NCI-H1092 treated with DMSO at 0.1 percent for 48 hours (cell line): ENCODE results near the gene LRMDA.

Experiments
- DNase-seq: peaks from one replicate; lab custom pipeline; 2025; lab: John Stamatoyannopoulos, UW

LRMDA gene

DNA sequence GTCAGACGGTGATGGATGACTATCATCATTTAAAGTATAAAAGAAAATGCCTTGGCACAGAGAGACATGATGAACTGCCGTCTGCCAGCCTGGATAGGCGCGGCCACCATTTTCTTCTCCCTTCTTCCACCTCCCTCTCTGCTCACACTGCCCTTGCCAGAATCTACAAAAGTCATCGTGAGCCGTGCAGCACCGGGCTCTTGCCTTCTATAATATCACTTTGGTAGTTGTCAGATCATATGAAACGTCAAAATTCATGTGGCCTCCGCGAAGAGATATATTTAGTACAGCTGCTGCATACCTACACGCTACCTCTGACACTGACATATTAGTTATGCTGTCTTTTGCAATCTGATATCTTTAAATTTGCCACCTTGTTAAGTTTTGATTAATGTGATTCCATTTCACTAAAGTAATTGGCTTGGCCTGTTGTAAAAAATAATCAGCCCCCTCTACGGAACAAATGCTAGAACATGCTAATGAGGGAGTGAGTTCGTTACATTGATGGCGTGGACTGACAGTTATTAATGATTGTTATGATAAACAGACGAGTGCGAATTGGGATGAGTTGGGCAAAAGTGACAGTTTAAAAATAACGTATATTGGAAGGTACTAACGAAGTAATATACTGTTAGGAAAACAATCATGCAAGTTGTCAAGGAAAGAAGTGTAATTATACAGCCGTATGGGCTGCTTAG, 214.9 kb downstream of the LRMDA start:
- DNase-seq: no peak

DNA sequence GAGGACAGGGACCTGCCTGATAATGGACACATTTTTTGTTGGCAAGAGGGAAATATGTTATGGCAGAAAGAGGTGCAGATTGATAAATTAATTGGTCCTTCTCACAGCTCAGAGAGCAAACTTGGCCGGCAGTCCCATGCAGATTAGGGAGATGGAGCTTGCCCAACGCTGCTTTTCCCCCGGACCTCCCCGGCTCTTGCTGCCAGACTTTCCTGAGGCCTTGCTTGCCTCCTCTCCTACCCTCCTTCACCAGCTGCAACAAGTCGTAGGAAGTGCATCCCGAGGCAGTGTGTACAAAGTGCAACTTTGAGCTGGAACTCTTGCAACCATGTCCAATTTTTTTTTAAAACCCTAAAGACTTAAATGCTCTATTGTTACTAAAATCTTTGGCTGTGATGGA, 215.5 kb downstream of the LRMDA start:
- no peak for DNase-seq

GRCh38 chr10:75647675-75648074, 216.3 kb downstream of the LRMDA start:
- no peak for DNase-seq

DNA sequence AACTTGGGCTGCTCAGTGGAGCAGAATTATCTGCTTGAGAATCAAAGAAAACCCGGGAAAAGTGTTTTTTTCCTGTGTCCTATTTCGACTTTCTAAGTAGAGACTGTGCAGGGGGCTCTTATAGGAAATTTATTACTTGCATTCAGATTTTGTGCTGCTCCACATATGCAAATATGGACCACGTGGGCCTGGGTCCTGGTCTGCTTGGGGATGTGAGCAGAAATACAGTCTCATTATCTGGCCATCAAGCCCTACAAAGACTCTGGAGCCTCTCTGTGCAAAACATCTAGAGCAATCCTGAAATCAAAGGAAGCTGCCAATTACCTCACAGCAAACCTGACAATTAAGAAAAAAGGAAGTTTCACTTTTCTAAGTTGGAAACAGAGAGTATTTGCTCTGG, 216.9 kb downstream of the LRMDA start:
- DNase-seq: no peak

DNA sequence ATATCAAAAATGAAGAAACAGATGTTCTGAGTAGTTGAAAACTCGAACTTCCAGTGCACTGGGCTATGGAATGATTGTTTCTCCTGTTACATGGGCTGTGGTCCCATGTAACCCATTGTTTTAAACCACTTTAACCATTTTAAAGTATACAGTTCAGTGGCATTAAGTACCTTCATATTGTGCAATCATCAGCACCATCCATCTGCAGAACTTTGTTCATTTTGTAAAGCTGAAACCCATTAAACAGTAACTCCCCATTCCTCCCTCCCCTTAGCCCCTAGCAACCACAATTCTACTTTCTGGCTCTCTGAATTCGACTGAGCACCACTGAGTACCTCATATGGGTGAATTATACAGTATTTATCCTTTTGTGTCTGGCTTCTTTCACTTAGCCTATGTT, 217.4 kb downstream of the LRMDA start:
- no peak for DNase-seq

GRCh38 chr10:75649466-75649865, 218.0 kb downstream of the LRMDA start:
- no peak for DNase-seq

GRCh38 chr10:75650648-75651047, 219.2 kb downstream of the LRMDA start:
- DNase-seq: no peak

- no peak for DNase-seq
These were observed 220.0 kb downstream of the LRMDA start for GRCh38 chr10:75651417-75651816.

DNA sequence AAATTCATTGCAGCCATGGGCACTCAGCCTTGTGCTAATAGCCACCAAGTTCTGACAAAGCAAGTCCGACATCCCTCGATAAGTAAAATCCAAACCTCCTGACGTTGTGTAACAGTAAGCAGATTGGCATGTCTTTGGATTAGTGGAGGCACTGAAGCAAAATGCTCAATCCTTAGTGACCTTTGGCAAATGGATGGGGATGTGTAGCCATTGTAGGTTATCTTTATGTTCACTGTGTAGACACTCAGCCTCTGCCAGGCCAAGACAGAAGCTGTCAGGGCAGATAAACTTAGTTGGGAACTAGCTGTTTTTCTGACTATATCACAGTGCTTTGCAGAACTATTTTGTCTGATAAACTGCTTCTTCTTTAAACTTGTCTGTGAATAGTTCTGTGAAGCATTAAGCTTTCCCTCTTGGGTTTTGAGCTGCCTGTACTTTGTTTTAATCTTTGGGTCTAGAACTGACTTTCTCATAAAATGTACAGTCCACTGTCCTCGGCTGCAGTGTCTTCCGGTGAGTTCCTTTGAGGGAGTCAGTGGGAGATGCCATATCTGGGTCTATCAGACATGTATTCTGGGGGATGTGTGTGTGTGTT, 220.8 kb downstream of the LRMDA start:
- DNase-seq: no peak

DNA sequence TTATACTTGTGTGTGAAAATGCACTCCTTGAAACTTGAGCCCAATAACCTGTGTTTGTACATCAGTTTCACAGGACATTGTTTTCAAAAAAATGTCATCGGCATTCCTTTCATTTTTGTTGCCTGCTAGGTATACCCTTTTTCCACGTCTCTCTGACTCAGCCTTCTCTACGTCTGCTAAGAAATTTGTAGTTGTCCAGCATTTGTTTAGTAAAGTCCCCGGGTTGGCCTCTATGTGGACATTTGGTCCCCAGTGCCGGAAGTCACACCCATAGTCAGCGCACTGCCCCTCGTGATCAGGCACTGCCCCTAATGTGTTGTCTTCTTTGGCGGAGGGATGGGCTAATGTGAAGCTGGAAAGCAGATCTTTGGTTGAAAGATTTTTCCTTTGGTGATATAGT, 222.3 kb downstream of the LRMDA start:
- DNase-seq: no peak

- DNase-seq: no peak
These were observed 222.8 kb downstream of the LRMDA start for GRCh38 chr10:75654171-75654771.

DNA sequence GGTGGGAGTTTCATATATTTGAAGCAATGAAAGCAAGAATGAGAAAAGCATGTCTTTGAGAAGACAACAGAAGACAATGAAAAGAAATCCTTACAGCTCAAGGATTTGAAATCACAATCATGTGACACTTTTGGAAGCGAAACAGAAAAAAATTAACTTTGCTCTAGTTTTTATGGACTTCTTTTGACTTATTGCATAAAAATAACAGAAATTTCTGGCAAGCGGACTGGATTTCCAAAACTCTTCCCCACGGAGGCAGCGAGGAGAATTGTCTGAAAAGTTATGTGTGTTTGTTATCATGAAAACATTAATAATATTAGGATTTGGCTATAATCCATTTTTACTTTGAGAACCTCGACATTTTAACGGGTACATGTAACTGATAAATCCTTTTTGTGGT, 223.3 kb downstream of the LRMDA start:
- DNase-seq: no peak

GRCh38 chr10:75655791-75656451, 224.5 kb downstream of the LRMDA start:
- DNase-seq: no peak

- no peak for DNase-seq
These were observed 225.9 kb downstream of the LRMDA start for GRCh38 chr10:75657351-75657750.

- no peak for DNase-seq
These were observed 226.6 kb downstream of the LRMDA start for GRCh38 chr10:75658036-75658435.

GRCh38 chr10:75658496-75658895, 227.1 kb downstream of the LRMDA start:
- DNase-seq: no peak

DNA sequence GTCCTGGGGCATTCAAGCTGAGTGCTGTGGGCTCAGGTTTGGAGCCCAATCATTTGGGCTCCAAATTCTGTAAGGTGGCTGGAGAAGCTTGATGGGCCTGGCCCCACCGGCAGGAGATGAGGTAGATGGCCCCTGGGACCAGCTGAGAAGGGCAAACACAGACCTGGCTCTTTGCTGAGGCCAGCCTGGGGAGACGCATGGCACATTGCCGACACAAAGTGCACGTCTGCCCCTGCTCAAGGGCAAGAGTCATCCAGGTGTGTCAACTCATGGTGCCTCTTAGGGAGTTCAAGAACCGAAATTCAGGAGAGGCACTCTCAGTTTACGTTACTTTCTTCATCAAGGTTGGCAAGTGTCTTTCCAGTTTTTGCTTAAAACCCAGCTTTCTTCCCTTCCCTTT, 227.5 kb downstream of the LRMDA start:
- no peak for DNase-seq

GRCh38 chr10:75660823-75661222, 229.4 kb downstream of the LRMDA start:
- no peak for DNase-seq

DNA sequence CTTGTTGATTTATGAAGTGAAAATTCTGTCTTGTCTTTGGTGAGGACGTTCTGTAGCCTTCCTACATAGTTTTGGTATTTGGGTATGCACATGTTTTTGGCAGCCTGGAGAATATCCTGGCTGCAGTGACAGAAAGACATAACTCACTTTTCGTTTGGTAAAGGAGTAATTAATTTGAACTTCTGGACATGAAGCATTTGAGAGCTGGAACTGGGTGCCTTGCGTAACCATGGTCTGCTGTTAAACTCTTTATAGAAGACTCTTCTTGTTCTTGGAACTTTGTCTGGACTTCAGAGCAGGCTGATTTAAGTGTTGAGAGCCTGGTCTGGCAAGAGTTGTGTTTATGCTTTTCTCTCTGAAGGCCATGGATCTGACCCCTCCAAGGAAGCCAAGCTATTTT, 231.3 kb downstream of the LRMDA start:
- no peak for DNase-seq

GRCh38 chr10:75663947-75664664, 232.7 kb downstream of the LRMDA start:
- DNase-seq: no peak

DNA sequence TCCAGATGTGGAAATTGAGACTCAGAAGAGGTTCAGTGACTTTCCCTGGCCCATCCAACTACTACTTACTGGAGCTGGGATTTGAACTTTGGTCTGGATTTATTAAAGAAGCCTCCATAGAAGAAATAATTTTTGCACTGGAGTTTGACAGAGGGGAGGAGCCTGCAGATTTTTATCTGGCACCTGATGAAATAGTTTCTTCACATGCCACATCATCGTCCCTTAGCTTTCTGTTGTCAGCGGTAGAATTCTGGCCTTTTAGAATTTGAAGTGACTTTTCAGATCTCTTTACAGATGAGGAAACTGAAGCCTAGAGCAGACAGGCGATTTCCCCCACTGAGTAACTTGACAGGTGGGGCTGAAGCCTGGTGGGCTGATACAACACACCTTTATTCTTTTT, 233.5 kb downstream of the LRMDA start:
- no peak for DNase-seq

- no peak for DNase-seq
These were observed 234.3 kb downstream of the LRMDA start for GRCh38 chr10:75665707-75666106.
